Keratinocyte (primary cell): ENCODE data around the gene TEX13D.

Experiments used
- CTCF ChIP-seq, 3 experiments: IDR thresholded peaks in 1 of 3; conservative IDR thresholded peaks in 1 of 3; optimal IDR thresholded peaks in 1 of 3; 2 replicates in 2 of 3; 3 replicates in 1 of 3; pipeline versions ENCODE3 to v1.5.1; 2011; ENCODE audit warnings: low read length in 3 of 3, mild to moderate bottlenecking in 3 of 3, moderate library complexity in 2 of 3, control low read depth in 1 of 3, inconsistent platforms in 1 of 3; ENCODE audit not compliant: insufficient read depth in 2 of 3; ENCODE audit errors: extremely low read depth in 1 of 3
- EZH2 ChIP-seq: IDR thresholded peaks from one replicate; pipeline ENCODE4 v1.6.1; 2012; ENCODE audit warnings: inconsistent platforms, mild to moderate bottlenecking, low read length, moderate library complexity

DNA sequence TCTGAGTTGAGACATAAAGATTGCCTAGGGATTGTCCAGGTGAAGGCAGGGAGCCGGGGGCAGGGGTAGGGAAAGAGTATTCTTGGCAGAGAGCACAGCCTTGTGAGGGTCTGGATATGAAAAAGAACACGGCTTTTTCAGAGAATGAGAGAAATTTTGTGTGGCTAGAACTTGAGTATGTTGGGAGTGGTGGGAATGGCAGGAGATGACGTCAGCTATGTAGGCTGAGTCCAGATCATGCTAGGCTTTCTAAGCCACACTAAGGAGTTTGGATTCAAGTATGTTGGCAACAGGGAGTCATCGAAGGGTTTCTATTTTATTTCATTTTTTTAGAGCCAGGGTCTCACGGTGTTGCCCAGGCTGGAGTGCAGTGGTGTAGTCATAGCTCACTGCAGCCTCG, 53.9 kb downstream of the TEX13D start:
- TF ChIP-seq CTCF (optimal IDR thresholded peaks at IDR 0.05 in 1 of 3, IDR thresholded peaks at IDR 0.05 in 1 of 3, conservative IDR thresholded peaks at IDR 0.05 in 1 of 3; ENCODE audit: extremely low read depth in 1 of 3, insufficient read depth in 2 of 3, low read length in 3 of 3), result no peak
- TF ChIP-seq EZH2, result no peak
